ENCODE data around the gene AGAP2.
"Not testable (repeated sequence)": the region's sequence is repeated elsewhere in the genome, so short reads cannot be mapped to it uniquely, and the experiment has no call there.

Gene AGAP2

DNA sequence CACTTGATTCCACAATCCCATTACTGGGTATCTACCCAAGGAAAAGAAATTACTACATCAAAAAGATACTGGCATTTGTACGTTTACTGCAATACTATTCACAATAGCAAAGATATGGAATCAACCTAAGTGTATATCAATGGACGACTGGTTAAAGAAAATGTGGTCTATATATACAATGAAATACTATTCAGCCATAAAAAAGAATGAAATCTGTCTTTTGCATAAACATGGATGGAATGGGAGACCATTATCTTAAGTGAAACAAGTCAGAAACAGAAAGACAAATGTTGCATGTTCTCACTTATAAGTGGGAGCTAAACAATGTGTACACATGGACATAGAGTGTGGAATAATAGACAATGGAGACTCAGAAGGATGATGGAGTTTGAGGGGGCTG lies 49.6 kb downstream of the AGAP2 start:
- no peak for DNase-seq

DNA sequence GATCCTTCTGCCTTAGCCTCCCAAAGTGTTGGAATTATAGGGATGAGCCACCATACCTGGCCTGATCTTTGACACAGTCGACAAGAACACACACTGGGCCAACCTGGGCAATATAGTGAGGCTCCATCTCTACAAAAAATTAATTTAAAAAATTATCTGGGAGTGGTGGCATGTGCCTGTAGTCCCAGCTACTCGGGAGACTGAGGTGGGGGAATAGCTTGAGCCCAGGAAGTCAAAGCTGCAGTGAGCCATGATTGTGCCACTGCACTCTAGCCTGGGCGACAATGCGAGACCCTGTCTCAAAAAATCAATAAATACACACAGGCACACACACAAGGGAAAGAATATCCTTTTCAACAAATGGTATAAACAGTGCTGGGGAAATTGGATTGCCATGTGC lies 50.7 kb downstream of the AGAP2 start:
- DNase-seq: no peak

GRCh38 chr12:57679697-57680096 lies 58.8 kb downstream of the AGAP2 start:
- no peak for DNase-seq

DNA sequence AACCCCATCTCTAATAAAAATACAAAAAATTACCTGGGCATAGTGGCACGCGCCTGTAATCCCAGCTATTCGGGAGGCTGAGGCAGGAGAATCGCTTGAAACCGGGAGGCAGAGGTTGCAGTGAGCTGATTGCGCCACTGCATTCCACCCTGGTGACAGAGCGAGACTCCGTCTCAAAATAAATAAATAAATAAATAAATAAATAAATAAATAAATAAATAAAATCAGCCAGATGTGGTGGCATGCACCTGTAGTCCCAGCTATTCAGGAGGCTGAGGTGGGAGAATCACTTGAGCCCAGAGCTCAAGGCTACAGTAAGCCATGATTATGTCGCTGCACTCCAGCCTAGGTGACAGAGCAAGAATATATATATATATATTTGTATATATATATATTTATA lies 60.6 kb downstream of the AGAP2 start:
- not testable (repeated sequence) for DNase-seq

- DNase-seq: no peak
These were observed 63.9 kb downstream of the AGAP2 start for GRCh38 chr12:57674691-57675090.
